SK-N-SH treated with all-trans-retinoic acid at 6 μM for 48 hours (cell line): ENCODE measurements around the gene CFAP45.

Experiments used
- CSDC2 ChIP-seq: fragments of 250-450 bp; sonication (Bioruptor Pico); IDR thresholded peaks from 2 replicates; pipeline ENCODE4 v1.5.0; 2020; ENCODE audit warnings: mild to moderate bottlenecking, moderate library complexity
- ISL1 ChIP-seq: fragments of 250-450 bp; sonication (Bioruptor Pico); IDR thresholded peaks from 2 replicates; pipeline ENCODE4 v2.1.2; 2022; ENCODE audit warnings: mild to moderate bottlenecking, moderate library complexity
- TOX ChIP-seq: fragments of 250-450 bp; sonication (Bioruptor Pico); IDR thresholded peaks from 2 replicates; pipeline ENCODE4 v1.8.0; 2021; ENCODE audit warnings: mild to moderate bottlenecking, moderate library complexity, borderline replicate concordance
- TF ChIP-seq, protein P1 (sequence below): fragments of 250-450 bp; sonication (Bioruptor Pico); IDR thresholded peaks from 2 replicates; pipeline ENCODE4 v1.5.1; 2020; ENCODE audit warnings: low read depth, mild to moderate bottlenecking, moderate library complexity

DNA sequence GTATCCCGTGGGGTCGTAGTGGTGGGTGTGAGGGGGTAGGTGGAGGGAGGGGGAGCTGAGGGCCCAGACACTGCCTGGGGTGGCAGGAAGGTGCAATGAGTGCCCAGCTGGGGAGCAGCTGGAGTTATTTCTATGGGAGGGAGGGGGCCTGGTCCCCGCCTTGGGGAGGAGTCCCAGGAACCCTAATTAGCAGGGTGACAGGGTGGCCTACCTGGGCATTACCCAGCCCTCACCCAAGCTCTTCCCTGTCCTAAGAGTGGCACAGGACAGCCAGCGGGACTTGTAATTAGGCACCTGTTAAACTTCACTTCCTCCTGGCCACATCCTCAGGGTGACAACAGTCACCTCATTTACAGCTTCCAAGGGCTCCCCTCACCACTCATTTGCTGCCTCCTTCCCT lies 37.4 kb downstream of the CFAP45 start, which contains the start of gene VSIG8:
- no peak for TF ChIP-seq TOX (CRISPR knock-in tag)
- no peak for TF ChIP-seq ISL1 (CRISPR knock-in tag)
- TF ChIP-seq, protein P1, sequence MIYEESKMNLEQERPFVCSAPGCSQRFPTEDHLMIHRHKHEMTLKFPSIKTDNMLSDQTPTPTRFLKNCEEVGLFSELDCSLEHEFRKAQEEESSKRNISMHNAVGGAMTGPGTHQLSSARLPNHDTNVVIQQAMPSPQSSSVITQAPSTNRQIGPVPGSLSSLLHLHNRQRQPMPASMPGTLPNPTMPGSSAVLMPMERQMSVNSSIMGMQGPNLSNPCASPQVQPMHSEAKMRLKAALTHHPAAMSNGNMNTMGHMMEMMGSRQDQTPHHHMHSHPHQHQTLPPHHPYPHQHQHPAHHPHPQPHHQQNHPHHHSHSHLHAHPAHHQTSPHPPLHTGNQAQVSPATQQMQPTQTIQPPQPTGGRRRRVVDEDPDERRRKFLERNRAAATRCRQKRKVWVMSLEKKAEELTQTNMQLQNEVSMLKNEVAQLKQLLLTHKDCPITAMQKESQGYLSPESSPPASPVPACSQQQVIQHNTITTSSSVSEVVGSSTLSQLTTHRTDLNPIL: no peak
- no peak for TF ChIP-seq CSDC2 (CRISPR knock-in tag)
